Breast epithelium (tissue), 3 donors: ENCODE data around the gene SYCP1.

Source experiments
- CTCF ChIP-seq, 3 donors: fragments of 450-650 bp; IDR thresholded peaks; one replicate each; pipeline ENCODE4 v1.5.1; 2016 to 2017; ENCODE audit warnings: antibody characterized with exemption in 3 of 3, mild to moderate bottlenecking in 3 of 3, moderate library complexity in 3 of 3
- POLR2A ChIP-seq: fragments of 450-650 bp; IDR thresholded peaks from one replicate; pipeline ENCODE4 v1.6.1; 2016; ENCODE audit warnings: antibody characterized with exemption, mild to moderate bottlenecking, moderate library complexity

DNA sequence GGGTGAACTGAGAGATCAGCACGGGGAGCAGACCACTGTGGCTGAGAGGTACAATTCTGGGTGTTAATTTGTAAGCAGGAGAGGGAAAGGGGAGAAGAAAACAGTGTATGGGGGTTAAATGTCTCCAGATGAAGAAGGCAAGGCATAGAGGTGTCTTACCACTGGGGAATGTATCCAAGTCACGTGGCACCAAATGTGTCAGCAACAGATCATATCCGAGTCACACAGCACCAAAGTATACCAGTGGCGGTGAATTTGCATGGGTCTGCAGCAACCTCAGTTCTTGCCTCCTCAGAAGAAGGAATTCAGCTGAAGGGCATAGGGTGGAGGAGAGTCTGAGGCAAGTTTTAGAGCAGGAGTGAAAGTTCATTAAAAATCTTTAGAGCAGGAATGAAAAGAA lies 21.2 kb upstream of the SYCP1 start:
- TF ChIP-seq CTCF (IDR thresholded peaks at IDR 0.05) (no peak), POLR2A (no peak)
